Measurements from ENCODE around the gene RAB4B. TPM values are rescaled to one million over a fixed set of nuclear protein-coding genes. Genes with fewer than 3 reads are reported as not detected.

Gene RAB4B
- total RNA-seq, 1 donor = 13.4 TPM

DNA sequence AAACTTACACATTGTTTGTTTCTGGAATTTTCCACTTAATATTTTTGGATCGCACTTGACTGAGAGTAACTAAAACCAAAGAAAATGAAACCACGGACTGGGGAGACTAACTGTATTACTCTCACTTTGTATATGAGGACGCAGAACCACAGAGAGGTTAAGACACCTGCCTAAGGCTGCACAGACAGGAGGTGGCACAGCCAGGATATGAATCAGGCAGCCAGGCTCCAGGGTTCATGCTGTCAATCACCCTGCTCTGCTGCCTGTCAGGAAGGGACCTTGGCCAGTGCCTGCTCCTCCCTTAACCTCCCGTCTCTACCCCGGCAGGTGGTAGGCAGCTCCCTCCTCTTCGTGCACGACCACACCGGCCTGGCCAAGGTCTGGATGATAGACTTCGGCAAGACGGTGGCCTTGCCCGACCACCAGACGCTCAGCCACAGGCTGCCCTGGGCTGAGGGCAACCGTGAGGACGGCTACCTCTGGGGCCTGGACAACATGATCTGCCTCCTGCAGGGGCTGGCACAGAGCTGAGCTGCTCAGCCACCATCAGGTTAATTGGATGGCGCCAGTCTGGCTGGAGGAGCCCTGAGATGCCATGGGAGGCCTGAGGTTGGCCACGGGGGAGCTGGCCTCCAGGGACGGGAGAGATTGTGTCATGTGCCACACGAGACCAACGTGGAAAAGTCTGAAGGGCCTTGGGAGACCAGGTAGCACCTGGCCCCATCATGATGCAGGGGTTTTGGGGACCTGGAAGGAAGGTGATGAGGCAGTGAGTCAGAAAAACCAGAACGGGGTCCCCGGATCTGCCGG, 38.8 kb upstream of the RAB4B start:
- TF ChIP-seq, protein P1, sequence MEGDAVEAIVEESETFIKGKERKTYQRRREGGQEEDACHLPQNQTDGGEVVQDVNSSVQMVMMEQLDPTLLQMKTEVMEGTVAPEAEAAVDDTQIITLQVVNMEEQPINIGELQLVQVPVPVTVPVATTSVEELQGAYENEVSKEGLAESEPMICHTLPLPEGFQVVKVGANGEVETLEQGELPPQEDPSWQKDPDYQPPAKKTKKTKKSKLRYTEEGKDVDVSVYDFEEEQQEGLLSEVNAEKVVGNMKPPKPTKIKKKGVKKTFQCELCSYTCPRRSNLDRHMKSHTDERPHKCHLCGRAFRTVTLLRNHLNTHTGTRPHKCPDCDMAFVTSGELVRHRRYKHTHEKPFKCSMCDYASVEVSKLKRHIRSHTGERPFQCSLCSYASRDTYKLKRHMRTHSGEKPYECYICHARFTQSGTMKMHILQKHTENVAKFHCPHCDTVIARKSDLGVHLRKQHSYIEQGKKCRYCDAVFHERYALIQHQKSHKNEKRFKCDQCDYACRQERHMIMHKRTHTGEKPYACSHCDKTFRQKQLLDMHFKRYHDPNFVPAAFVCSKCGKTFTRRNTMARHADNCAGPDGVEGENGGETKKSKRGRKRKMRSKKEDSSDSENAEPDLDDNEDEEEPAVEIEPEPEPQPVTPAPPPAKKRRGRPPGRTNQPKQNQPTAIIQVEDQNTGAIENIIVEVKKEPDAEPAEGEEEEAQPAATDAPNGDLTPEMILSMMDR (IDR thresholded peaks at IDR 0.05; ENCODE audit: insufficient read depth, low read depth, low read length) = no peak
- no peak overlapping the region for H3K4me3 ChIP-seq (ENCODE audit: low read depth, low read length)
- DNase-seq (ENCODE audit: low read depth) = no peak

DNA sequence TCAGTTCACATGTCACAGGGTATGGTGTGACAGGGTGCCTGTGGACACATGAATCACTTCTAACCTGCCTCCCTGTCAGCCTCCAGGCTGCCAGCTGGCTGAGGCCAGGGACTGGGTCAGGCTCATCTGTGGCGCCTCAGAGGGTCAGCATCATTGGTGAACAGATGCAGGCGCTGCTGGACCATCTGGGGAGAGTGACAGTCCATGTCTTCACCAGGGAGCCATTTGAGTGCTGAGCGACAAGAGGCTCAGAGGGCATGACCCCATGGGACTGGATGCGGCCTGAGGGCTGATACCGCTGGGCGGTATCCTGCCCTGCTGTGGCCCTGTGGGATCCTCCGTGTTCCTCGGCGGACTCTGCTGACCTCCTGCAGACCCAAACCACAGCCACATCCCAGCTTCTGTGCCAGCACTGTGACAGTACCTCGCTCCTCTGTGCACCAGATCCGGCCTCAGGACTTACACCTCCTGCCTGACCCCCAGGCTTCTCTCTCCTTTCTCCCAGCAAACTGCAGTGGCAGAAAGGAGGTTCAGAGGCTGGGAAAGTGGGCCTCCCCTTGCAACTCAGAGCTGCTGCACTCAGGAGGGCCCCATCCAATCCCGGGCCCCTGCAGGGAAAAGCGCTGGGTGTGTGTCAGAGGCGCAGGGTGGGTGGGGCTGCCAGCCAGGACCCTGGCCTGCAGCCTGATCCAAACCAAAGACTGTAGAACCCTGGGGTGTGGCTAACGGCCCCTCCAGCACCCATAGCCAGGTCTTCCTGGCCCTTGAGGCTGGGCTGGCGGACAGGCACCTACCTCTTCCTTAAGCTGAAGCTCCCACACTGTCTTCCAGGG, 38.0 kb upstream of the RAB4B start:
- DNase-seq (ENCODE audit: low read depth) = no peak
- TF ChIP-seq, protein P1 (IDR thresholded peaks at IDR 0.05; ENCODE audit: insufficient read depth, low read depth, low read length) = no peak
- no peak overlapping the region for H3K4me3 ChIP-seq (ENCODE audit: low read depth, low read length)

DNA sequence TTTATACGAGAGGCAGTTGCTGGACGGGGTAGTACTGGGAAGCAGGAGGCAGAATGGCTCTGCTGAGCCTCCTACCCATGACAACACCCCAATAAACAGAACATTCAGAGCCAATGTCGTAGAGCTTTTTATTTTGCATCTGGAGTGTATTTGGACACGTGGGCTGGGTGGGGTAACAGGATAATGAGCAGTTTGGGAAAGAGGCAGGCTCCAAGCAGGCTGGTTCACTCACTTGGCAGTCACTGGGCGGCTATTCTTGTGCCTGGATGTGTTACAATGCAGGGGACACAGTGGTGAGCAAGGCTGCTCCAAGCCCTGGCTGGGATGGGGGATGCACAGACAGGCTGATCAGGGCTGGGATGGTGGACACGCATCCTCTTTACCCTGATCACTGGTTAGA, 37.3 kb upstream of the RAB4B start:
- TF ChIP-seq, protein P1 (IDR thresholded peaks at IDR 0.05; ENCODE audit: insufficient read depth, low read depth, low read length) = no peak
- peak; percentile 65 for DNase-seq (ENCODE audit: low read depth)
- no peak overlapping the region for H3K4me3 ChIP-seq (ENCODE audit: low read depth, low read length)

DNA sequence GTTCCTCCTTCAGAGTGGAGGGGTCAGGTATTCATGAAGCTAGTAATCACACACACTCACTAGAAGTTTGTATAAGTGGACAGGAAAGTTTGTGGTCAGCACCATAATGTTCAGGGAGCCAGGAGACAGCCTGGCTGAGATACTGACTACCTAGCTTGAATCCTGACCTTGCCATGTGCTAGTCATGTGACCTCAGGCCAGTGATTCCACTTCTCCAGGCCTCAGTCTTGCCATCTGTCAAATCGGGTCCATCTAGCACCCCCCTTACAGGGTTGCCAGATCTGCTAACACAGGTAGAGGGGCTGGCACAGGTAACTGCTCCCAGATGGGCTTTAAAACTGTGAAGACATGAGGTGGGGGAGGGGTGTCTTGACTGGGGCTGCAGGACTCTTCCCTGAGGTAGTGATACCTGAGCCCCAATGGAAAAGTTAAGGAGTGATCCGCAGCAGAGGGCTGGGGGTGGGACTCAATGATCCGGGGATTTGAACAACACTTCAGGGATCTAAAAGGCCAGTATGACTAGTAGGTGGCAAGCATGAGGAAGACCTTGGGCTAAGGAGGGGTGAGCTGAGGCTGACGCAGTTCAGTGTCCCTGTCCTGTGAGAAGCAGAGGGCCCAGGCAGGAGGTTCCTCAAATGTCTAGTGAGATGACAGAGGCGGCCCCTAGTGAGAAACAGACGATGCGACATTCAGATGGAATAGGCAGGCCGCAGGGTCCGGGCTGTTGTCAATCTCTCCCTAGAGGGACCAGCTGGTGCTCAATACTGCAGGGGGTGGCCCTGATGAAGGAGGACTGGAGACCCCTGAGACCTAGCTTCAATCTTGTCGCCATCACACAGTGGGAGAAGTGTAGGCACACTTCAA, 36.3 kb upstream of the RAB4B start:
- no peak for DNase-seq (ENCODE audit: low read depth)
- H3K4me3 ChIP-seq (ENCODE audit: low read depth, low read length) = no peak overlapping the region
- TF ChIP-seq, protein P1 (IDR thresholded peaks at IDR 0.05; ENCODE audit: insufficient read depth, low read depth, low read length) = no peak

DNA sequence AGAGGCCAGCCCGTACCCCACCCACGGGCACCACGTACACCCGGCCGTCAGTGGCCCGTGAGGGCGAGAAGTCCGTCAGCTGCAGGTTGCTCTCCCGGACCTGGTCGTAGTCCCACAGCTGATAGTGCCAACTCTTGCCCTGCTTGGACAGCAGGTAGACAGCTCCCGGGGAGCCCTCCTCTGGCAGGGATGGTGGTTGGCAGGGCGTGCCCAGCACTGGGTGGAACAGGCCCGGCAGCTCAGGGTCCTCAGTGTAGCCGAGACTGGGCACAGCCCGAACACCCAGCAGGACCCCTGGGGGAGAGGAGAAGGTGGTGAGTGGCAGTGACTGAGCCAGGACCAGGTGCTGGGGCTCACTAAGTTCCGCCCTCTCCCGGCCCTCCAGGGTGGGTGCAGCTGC, 35.6 kb upstream of the RAB4B start:
- TF ChIP-seq, protein P1 (IDR thresholded peaks at IDR 0.05; ENCODE audit: insufficient read depth, low read depth, low read length) = no peak
- DNase-seq (ENCODE audit: low read depth) = no peak

DNA sequence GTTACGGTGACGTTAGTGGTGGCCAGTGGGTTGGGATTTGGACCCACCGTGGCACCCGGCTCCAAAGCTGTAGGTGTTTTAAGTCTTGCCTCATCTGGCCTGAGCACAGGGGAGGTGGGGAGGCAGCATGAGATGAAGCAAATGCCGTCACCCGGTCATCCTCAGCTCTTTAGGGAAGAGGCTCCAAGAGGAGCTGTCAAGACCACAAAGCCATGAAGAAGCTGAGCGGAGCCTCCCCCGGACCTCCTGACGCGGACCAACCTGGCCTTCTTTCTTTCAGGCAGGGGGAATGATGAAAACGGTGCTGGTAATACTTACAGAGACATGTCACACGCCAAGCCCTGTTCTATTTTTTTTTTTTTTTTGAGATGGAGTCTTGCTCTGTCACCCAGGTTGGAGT, 35.2 kb upstream of the RAB4B start:
- TF ChIP-seq, protein P1 (IDR thresholded peaks at IDR 0.05; ENCODE audit: insufficient read depth, low read depth, low read length) = no peak
- H3K4me3 ChIP-seq (ENCODE audit: low read depth, low read length) = no peak overlapping the region
- DNase-seq (ENCODE audit: low read depth) = no peak

More for the DNA sequence above, 35.6 kb upstream of the RAB4B start:
- no peak overlapping the region for H3K4me3 ChIP-seq (ENCODE audit: low read depth, low read length)
